Muscle layer of duodenum (tissue), 2 donors: ENCODE measurements around the gene CSNK2A1.

ENCODE experiments used
- H3K27ac ChIP-seq: one replicate; pipeline ENCODE4 v1.7.0; 2013; ENCODE audit warnings: mild to moderate bottlenecking, low read length
- H3K27me3 ChIP-seq: one replicate; pipeline ENCODE4 v1.7.0; 2013; ENCODE audit warnings: low read depth, mild to moderate bottlenecking, control low read depth, low read length
- H3K36me3 ChIP-seq, 2 donors: one replicate each; pipeline ENCODE4 v1.7.0; 2013; ENCODE audit warnings: low read length in 2 of 2, control low read depth in 1 of 2, mild to moderate bottlenecking in 1 of 2; ENCODE audit not compliant: insufficient read depth in 2 of 2, control insufficient read depth in 1 of 2
- H3K4me1 ChIP-seq, 2 donors: one replicate each; pipeline ENCODE4 v1.7.0; 2013; ENCODE audit warnings: low read length in 2 of 2, mild to moderate bottlenecking in 2 of 2, control low read depth in 1 of 2, moderate library complexity in 1 of 2; ENCODE audit not compliant: insufficient read depth in 2 of 2, control insufficient read depth in 1 of 2
- H3K4me3 ChIP-seq, 2 donors: one replicate each; pipeline ENCODE4 v1.7.0; 2013; ENCODE audit warnings: low read length in 2 of 2, low read depth in 1 of 2, mild to moderate bottlenecking in 1 of 2
- H3K9me3 ChIP-seq, 2 donors: one replicate each; pipeline ENCODE4 v1.7.0; 2013; ENCODE audit warnings: low read length in 2 of 2, control low read depth in 1 of 2, mild to moderate bottlenecking in 1 of 2; ENCODE audit not compliant: control insufficient read depth in 1 of 2
- donor health status: healthy.

The CSNK2A1 gene

GRCh38 chr20:562232-562897 lies 18.8 kb upstream of the CSNK2A1 start:
- H3K36me3 ChIP-seq = no peaks in the 10 kb centered on the region
- no peaks in the 10 kb centered on the region for H3K4me1 ChIP-seq
- no peaks in the 10 kb centered on the region for H3K27me3 ChIP-seq
- no peak overlapping the region for H3K4me3 ChIP-seq
- H3K9me3 ChIP-seq = no peaks in the 10 kb centered on the region
- H3K27ac ChIP-seq = no peak overlapping the region

- Histone ChIP-seq H3K27ac (no peak overlapping the region), H3K4me1 (no peaks in the 10 kb centered on the region), H3K36me3 (no peaks in the 10 kb centered on the region), H3K9me3 (no peaks in the 10 kb centered on the region), H3K27me3 (no peaks in the 10 kb centered on the region), H3K4me3 (no peak overlapping the region)
Observed at GRCh38 chr20:561437-562231, 18.0 kb upstream of the CSNK2A1 start.

- Histone ChIP-seq H3K36me3 (no peaks in the 10 kb centered on the region), H3K27me3 (no peaks in the 10 kb centered on the region), H3K27ac (no peak overlapping the region), H3K9me3 (no peaks in the 10 kb centered on the region), H3K4me1 (no peaks in the 10 kb centered on the region), H3K4me3 (no peak overlapping the region)
Observed at GRCh38 chr20:560680-561079, 17.1 kb upstream of the CSNK2A1 start.

- Histone ChIP-seq H3K27ac (no peak overlapping the region), H3K9me3 (no peaks in the 10 kb centered on the region), H3K27me3 (no peaks in the 10 kb centered on the region), H3K4me3 (no peak overlapping the region), H3K4me1 (no peaks in the 10 kb centered on the region), H3K36me3 (no peaks in the 10 kb centered on the region)
Observed at GRCh38 chr20:558117-558516, 14.5 kb upstream of the CSNK2A1 start.

GRCh38 chr20:556984-557383 lies 13.4 kb upstream of the CSNK2A1 start:
- H3K4me3 ChIP-seq = no peak overlapping the region
- no peaks in the 10 kb centered on the region for H3K27me3 ChIP-seq
- no peaks in the 10 kb centered on the region for H3K4me1 ChIP-seq
- H3K27ac ChIP-seq = no peak overlapping the region
- no peaks in the 10 kb centered on the region for H3K9me3 ChIP-seq
- H3K36me3 ChIP-seq = no peaks in the 10 kb centered on the region

GRCh38 chr20:555976-556385 lies 12.4 kb upstream of the CSNK2A1 start:
- Histone ChIP-seq H3K4me3 (no peak overlapping the region), H3K4me1 (no peaks in the 10 kb centered on the region), H3K36me3 (no peaks in the 10 kb centered on the region), H3K27me3 (no peaks in the 10 kb centered on the region), H3K27ac (no peak overlapping the region), H3K9me3 (no peaks in the 10 kb centered on the region)

GRCh38 chr20:550611-551010 lies 7.0 kb upstream of the CSNK2A1 start:
- no peaks in the 10 kb centered on the region for H3K9me3 ChIP-seq
- H3K36me3 ChIP-seq = no peaks in the 10 kb centered on the region
- no peak overlapping the region for H3K4me3 ChIP-seq
- no peak overlapping the region for H3K27ac ChIP-seq
- no peaks in the 10 kb centered on the region for H3K4me1 ChIP-seq
- H3K27me3 ChIP-seq = no peaks in the 10 kb centered on the region

GRCh38 chr20:549722-550496 lies 6.3 kb upstream of the CSNK2A1 start:
- Histone ChIP-seq H3K27me3 (no peaks in the 10 kb centered on the region), H3K9me3 (no peaks in the 10 kb centered on the region), H3K27ac (no peak overlapping the region), H3K4me3 (no peak overlapping the region), H3K36me3 (no peaks in the 10 kb centered on the region), H3K4me1 (no peaks in the 10 kb centered on the region)

GRCh38 chr20:548906-549305 lies 5.3 kb upstream of the CSNK2A1 start:
- H3K27ac ChIP-seq = no peak overlapping the region
- H3K4me1 ChIP-seq = peaks cover 0 to 4% of the 10 kb centered on the region in 2 donors
- no peaks in the 10 kb centered on the region for H3K9me3 ChIP-seq
- H3K36me3 ChIP-seq = no peaks in the 10 kb centered on the region
- H3K27me3 ChIP-seq = no peaks in the 10 kb centered on the region
- H3K4me3 ChIP-seq = no peak overlapping the region

GRCh38 chr20:547394-547793 lies 3.8 kb upstream of the CSNK2A1 start:
- Histone ChIP-seq H3K9me3 (no peaks in the 10 kb centered on the region), H3K36me3 (no peaks in the 10 kb centered on the region), H3K27me3 (no peaks in the 10 kb centered on the region), H3K4me3 (no peak overlapping the region), H3K4me1 (peaks cover 0 to 9% of the 10 kb centered on the region in 2 donors), H3K27ac (no peak overlapping the region)

- Histone ChIP-seq H3K9me3 (no peaks in the 10 kb centered on the region), H3K27me3 (no peaks in the 10 kb centered on the region), H3K4me3 (no peak overlapping the region), H3K36me3 (no peaks in the 10 kb centered on the region), H3K27ac (no peak overlapping the region), H3K4me1 (peaks cover 5 to 16% of the 10 kb centered on the region in 2 donors)
Observed at GRCh38 chr20:546353-546752, 2.8 kb upstream of the CSNK2A1 start.
